Chondrocyte (in vitro differentiated cells): ENCODE results near the gene MSI1. TPM values are rescaled to one million over a fixed set of nuclear protein-coding genes. Genes with fewer than 3 reads are reported as not detected.

Experiments
- DNase-seq: peaks from one replicate; pipeline ENCODE4 v3.0.0; 2021; ENCODE audit warnings: mixed read lengths, low spot score
- H3K27ac Mint-ChIP-seq: one replicate; pipeline ENCODE4 v1.8.0; 2021; ENCODE audit warnings: mild to moderate bottlenecking, moderate library complexity, mixed read lengths; ENCODE audit not compliant: unreplicated experiment
- H3K27me3 Mint-ChIP-seq: 2 replicates; pipeline ENCODE4 v1.8.0; 2021; ENCODE audit warnings: low read depth, mixed read lengths
- H3K36me3 Mint-ChIP-seq: 2 replicates; pipeline ENCODE4 v1.8.0; 2021; ENCODE audit warnings: low read depth, mixed read lengths
- H3K4me1 Mint-ChIP-seq: 2 replicates; pipeline ENCODE4 v1.8.0; 2021; ENCODE audit warnings: low read depth, mild to moderate bottlenecking, mixed read lengths
- H3K4me3 Mint-ChIP-seq: one replicate; pipeline ENCODE4 v1.8.0; 2021; ENCODE audit warnings: mild to moderate bottlenecking, moderate library complexity, mixed read lengths; ENCODE audit not compliant: unreplicated experiment
- H3K9me3 Mint-ChIP-seq: 2 replicates; pipeline ENCODE4 v1.8.0; 2021; ENCODE audit warnings: low read depth, mixed read lengths
- total RNA-seq: library from RNA; stranded (reverse); gene quantifications from 3 replicates; pipeline ENCODE4 v1.2.1, GENCODE V29; 2021
- TF ChIP-seq, protein P1 (sequence below): fragments of 200-600 bp; sonication (generic); IDR thresholded peaks from 2 replicates; pipeline ENCODE4 v1.5.0; 2021; ENCODE audit warnings: antibody characterized with exemption, mild to moderate bottlenecking, moderate library complexity

MSI1 gene
- total RNA-seq, 1 donor from 2014 or later = 2.5 TPM

DNA sequence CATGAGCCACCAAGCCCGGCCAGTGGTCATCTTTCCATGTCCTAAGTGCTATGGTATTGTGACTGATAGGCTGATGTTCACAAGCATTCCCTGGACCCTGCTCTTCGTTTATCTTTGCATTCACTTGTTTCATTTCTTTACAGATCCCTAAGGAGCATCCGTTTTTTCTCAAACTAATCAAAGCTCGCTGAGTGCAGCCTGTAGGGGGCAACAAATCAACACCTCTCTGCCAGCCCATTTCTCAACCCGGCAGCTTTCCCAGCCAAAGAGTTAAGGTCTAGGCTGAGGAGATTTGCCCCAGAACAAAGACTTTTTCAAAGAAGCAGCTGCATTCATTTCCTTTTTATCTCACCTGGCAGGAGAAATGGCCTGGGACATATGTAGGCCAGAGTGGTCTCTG lies 54.7 kb downstream of the MSI1 start:
- H3K9me3 Mint-ChIP-seq = no peaks in the 10 kb centered on the region
- DNase-seq = no peak
- H3K4me1 Mint-ChIP-seq = peaks cover 13% of the 10 kb centered on the region
- H3K4me3 Mint-ChIP-seq = no peak overlapping the region
- H3K36me3 Mint-ChIP-seq = no peaks in the 10 kb centered on the region
- no peaks in the 10 kb centered on the region for H3K27me3 Mint-ChIP-seq
- H3K27ac Mint-ChIP-seq = no peak overlapping the region
- TF ChIP-seq, protein P1, sequence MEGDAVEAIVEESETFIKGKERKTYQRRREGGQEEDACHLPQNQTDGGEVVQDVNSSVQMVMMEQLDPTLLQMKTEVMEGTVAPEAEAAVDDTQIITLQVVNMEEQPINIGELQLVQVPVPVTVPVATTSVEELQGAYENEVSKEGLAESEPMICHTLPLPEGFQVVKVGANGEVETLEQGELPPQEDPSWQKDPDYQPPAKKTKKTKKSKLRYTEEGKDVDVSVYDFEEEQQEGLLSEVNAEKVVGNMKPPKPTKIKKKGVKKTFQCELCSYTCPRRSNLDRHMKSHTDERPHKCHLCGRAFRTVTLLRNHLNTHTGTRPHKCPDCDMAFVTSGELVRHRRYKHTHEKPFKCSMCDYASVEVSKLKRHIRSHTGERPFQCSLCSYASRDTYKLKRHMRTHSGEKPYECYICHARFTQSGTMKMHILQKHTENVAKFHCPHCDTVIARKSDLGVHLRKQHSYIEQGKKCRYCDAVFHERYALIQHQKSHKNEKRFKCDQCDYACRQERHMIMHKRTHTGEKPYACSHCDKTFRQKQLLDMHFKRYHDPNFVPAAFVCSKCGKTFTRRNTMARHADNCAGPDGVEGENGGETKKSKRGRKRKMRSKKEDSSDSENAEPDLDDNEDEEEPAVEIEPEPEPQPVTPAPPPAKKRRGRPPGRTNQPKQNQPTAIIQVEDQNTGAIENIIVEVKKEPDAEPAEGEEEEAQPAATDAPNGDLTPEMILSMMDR = peak; percentile 53

DNA sequence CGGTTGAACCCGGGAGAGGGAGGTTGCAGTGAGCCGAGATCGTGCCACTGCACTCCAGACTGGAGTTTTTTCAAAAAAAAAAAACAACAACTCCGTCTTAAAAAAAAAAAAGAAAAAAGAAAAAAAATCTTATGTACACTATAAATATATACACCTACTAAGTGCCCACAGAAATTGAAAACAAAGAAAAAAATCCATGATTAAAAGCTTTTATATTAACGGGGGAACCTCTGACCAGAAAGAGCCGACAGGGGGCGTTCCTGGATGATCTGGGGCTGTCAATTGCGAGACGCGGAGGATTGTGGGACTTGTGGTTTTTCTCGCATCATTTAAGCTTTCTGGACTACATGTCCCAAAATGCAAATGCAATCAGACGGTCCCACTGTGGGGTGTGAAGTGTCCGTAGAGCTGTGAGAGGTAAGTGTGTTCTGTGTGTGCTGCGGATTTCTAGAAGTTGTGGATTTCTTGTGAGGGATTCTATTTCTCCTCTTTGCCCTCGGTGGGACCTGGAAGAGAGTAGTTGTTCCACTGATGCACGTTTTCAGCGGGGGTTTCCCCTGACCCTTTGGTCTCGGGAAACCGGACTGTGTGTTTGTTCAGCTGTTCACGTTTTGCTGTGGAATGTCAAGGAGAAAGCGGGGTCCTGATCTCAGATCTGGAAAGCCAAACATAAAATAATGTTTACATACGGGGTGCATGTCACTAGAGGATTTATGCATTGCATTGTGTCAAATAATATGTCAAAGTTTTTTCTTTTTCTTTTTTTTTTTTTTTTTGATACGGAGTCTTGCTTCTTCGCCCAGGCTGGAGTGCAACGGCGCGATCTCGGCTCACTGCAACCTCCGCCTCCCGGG lies 66.8 kb downstream of the MSI1 start, which contains the start of gene SIRT4:
TSS of gene SIRT4 (plus strand) at position 360 of the 854 bp plus-strand sequence. CDS start 1,241 bp downstream, outside the sequence.
- H3K27ac Mint-ChIP-seq = peak within 1 kb of the TSS; percentile 98
- H3K4me3 Mint-ChIP-seq = peak within 1 kb of the TSS; percentile 88
- TF ChIP-seq, protein P1 = peak; percentile 96
- H3K9me3 Mint-ChIP-seq = no peaks in the 10 kb centered on the region
- no peaks in the 10 kb centered on the region for H3K36me3 Mint-ChIP-seq
- peaks cover 8% of the 10 kb centered on the region for H3K4me1 Mint-ChIP-seq
- no peaks in the 10 kb centered on the region for H3K27me3 Mint-ChIP-seq
- DNase-seq = no peak

DNA sequence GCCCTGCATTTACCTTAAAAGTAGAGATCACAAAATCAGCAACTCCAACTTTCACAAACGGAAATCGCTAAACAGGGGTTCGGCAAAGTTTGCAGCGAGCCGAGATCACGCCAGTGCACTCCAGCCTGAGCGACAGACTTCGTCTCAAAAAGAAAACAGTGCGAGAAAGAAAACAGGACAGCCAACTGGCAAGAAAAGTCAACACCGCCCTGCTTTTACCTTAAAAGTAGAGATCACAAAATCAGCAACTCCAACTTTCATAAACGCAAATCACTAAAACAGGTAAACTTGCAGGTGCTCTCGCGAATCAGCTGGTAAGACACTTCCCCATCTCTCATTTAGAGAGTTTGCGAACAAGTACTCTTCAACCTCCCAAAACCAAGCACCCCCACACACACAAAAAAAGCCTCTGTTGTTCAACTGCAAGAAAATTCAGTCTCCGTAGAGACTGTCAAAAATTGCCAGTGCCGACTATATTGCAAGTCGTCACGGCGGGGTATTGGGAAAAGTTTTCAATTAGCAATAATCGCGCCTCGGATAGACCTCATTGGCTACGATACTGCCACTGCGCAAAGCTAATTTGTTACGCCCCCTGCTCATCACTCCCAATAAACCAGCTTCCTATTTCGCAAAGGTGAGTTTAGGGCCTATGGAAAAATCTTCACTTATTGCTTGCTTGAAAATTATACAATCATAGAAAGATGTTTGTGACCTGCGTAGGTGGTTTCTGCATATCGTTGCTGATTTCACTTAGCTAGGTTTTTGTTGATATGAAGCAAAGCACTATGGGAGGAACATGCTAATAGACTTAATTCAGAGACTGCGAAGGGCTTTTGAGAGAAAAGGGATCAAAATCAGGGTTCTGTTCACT lies 76.1 kb downstream of the MSI1 start, which contains the start of gene RNU4-1:
TSS of gene RNU4-1 (minus strand) at position 577 of the 871 bp plus-strand sequence.
- H3K27ac Mint-ChIP-seq = no peak within 1 kb of the TSS
- H3K27me3 Mint-ChIP-seq = no peaks in the 10 kb centered on the region
- no peak within 1 kb of the TSS for H3K4me3 Mint-ChIP-seq
- DNase-seq = no peak
- no peaks in the 10 kb centered on the region for H3K36me3 Mint-ChIP-seq
- no peaks in the 10 kb centered on the region for H3K9me3 Mint-ChIP-seq
- peaks cover 2% of the 10 kb centered on the region for H3K4me1 Mint-ChIP-seq
- TF ChIP-seq, protein P1 = no peak

DNA sequence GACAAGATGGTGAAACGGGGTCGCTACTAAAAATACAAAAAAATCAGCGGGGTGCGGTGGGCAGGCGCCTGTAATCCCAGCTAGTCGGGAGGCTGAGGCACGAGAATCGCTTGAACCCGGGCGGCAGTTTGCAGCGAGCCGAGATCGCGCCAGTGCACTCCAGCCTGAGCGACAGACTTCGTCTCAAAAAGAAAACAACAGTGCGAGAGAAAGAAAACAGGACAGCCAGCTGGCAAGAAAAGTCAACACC lies 76.6 kb downstream of the MSI1 start:
- no peak overlapping the region for H3K4me3 Mint-ChIP-seq
- no peaks in the 10 kb centered on the region for H3K9me3 Mint-ChIP-seq

More for the DNA sequence above, 76.6 kb downstream of the MSI1 start:
- peaks cover 4% of the 10 kb centered on the region for H3K4me1 Mint-ChIP-seq
- H3K36me3 Mint-ChIP-seq = no peaks in the 10 kb centered on the region
- TF ChIP-seq, protein P1 = no peak
- no peak for DNase-seq
- H3K27me3 Mint-ChIP-seq = no peaks in the 10 kb centered on the region
- no peak overlapping the region for H3K27ac Mint-ChIP-seq

Other genes starting within 250 kb of the MSI1 start
- 92.3 to 137 TPM (median 97.5 TPM) in 3 replicates for gene GCN1, start 174.4 kb downstream of the MSI1 start, total RNA-seq
- gene RPLP0, start 168.1 kb downstream of the MSI1 start, total RNA-seq = 1,691 to 2,186 TPM (median 1,706 TPM) in 3 replicates
- gene PXN, start 103.4 kb downstream of the MSI1 start, total RNA-seq = 68.1 to 79.5 TPM (median 70.5 TPM) in 3 replicates
- gene RNU4-2, start 77.3 kb downstream of the MSI1 start, total RNA-seq = 4,282 to 4,899 TPM (median 4,793 TPM) in 3 replicates
- 1,613 to 1,880 TPM (median 1,738 TPM) in 3 replicates for gene RNU4-1, start 75.9 kb downstream of the MSI1 start, total RNA-seq
- 2.2 to 2.4 TPM (median 2.2 TPM) in 3 replicates for gene SIRT4, start 66.8 kb downstream of the MSI1 start, total RNA-seq
- 0.42 to 1.1 TPM in 2 of 3 replicates, not detected in the other for gene PLA2G1B, start 41.4 kb downstream of the MSI1 start, total RNA-seq
- 299 to 302 TPM (median 300 TPM) in 3 replicates for gene COX6A1, start 68.9 kb upstream of the MSI1 start, total RNA-seq
- gene TRIAP1, start 77.2 kb upstream of the MSI1 start, total RNA-seq = 26.3 to 32.3 TPM (median 27.1 TPM) in 3 replicates
- gene GATC, start 77.3 kb upstream of the MSI1 start, total RNA-seq = 17.6 to 18.8 TPM (median 18.0 TPM) in 3 replicates
- 108 to 150 TPM (median 113 TPM) in 3 replicates for gene SRSF9, start 100.6 kb upstream of the MSI1 start, total RNA-seq
- gene DYNLL1, start 126.9 kb upstream of the MSI1 start, total RNA-seq = 317 to 550 TPM (median 322 TPM) in 3 replicates
- 16.2 to 22.9 TPM (median 19.8 TPM) in 3 replicates for gene COQ5, start 160.0 kb upstream of the MSI1 start, total RNA-seq
- 136 to 138 TPM (median 136 TPM) in 3 replicates for gene RNF10, start 165.2 kb upstream of the MSI1 start, total RNA-seq
- 25.1 to 59.8 TPM (median 27.8 TPM) in 3 replicates for gene POP5, start 212.2 kb upstream of the MSI1 start, total RNA-seq